GM12891 (cell line): ENCODE data around the gene CBFA2T2.
"Not testable (repeated sequence)": the region's sequence is repeated elsewhere in the genome, so short reads cannot be mapped to it uniquely, and the experiment has no call there.

Experiments
- PAX5 ChIP-seq: IDR thresholded peaks from 2 replicates; pipeline ENCODE4 v1.6.1; 2011; ENCODE audit warnings: low read length, moderate library complexity, mild to moderate bottlenecking; ENCODE audit not compliant: insufficient read depth, severe bottlenecking
- POLR2A ChIP-seq: IDR thresholded peaks from 2 replicates; pipeline ENCODE4 v1.6.1; 2011; ENCODE audit warnings: low read depth, low read length, control low read depth
- POLR2AphosphoS5 ChIP-seq: IDR thresholded peaks from 2 replicates; pipeline ENCODE4 v1.6.1; 2011; ENCODE audit warnings: low read depth, low read length, control low read depth
- POU2F2 ChIP-seq: IDR thresholded peaks from 2 replicates; pipeline ENCODE4 v1.6.1; 2011; ENCODE audit warnings: low read depth, mild to moderate bottlenecking, control low read depth, low read length, moderate library complexity
- SPI1 ChIP-seq: IDR thresholded peaks from 2 replicates; pipeline ENCODE4 v1.6.1; 2011; ENCODE audit warnings: low read depth, low read length, control low read depth
- TAF1 ChIP-seq: IDR thresholded peaks from 2 replicates; pipeline ENCODE4 v1.6.1; 2011; ENCODE audit warnings: low read depth, low read length, control low read depth

DNA sequence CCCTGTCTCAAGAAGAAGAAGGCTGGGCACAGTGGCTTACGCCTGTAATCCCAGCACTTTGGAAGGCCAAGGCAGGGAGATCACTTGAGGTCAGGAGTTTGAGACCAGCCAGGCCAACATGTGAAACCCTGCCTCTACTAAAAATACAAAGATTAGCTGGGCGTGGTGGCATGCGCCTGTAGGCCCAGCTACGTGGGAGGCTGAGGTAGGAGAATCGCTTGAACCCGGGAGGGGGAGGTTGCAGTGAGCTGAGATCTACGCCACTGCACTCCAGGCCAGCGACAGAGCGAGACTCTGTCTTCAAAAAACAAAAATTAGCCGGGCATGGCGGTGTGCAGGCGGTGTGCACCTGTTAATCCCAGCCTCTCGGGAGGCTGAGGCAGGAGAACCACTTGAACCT, 22.0 kb downstream of the CBFA2T2 start:
- TF ChIP-seq POLR2AphosphoS5, TAF1, POLR2A, PAX5, SPI1, POU2F2: not testable (repeated sequence)
